ENCODE measurements around the gene RFC2.

RFC2 gene

GRCh38 chr7:74194686-74195085 is 59.5 kb downstream of the RFC2 start:
- TF ChIP-seq, protein P1, sequence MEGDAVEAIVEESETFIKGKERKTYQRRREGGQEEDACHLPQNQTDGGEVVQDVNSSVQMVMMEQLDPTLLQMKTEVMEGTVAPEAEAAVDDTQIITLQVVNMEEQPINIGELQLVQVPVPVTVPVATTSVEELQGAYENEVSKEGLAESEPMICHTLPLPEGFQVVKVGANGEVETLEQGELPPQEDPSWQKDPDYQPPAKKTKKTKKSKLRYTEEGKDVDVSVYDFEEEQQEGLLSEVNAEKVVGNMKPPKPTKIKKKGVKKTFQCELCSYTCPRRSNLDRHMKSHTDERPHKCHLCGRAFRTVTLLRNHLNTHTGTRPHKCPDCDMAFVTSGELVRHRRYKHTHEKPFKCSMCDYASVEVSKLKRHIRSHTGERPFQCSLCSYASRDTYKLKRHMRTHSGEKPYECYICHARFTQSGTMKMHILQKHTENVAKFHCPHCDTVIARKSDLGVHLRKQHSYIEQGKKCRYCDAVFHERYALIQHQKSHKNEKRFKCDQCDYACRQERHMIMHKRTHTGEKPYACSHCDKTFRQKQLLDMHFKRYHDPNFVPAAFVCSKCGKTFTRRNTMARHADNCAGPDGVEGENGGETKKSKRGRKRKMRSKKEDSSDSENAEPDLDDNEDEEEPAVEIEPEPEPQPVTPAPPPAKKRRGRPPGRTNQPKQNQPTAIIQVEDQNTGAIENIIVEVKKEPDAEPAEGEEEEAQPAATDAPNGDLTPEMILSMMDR (conservative IDR thresholded peaks at IDR 0.05): no peak
- H3K27ac ChIP-seq: no peak overlapping the region

- TF ChIP-seq, protein P1 (conservative IDR thresholded peaks at IDR 0.05): no peak
Measured at GRCh38 chr7:74193913-74194312, 60.3 kb downstream of the RFC2 start.

GRCh38 chr7:74193054-74193453 is 61.1 kb downstream of the RFC2 start:
- no peak overlapping the region for H3K27ac ChIP-seq

More at GRCh38 chr7:74193913-74194312, 60.3 kb downstream of the RFC2 start:
- H3K27ac ChIP-seq: no peak overlapping the region

GRCh38 chr7:74191231-74191630 is 63.0 kb downstream of the RFC2 start:
- TF ChIP-seq, protein P1 (conservative IDR thresholded peaks at IDR 0.05): no peak
- no peak overlapping the region for H3K27ac ChIP-seq

More at GRCh38 chr7:74193054-74193453, 61.1 kb downstream of the RFC2 start:
- TF ChIP-seq, protein P1 (conservative IDR thresholded peaks at IDR 0.05): no peak

- H3K27ac ChIP-seq: no peak overlapping the region
- TF ChIP-seq, protein P1 (conservative IDR thresholded peaks at IDR 0.05): no peak
Measured at GRCh38 chr7:74190259-74190658, 63.9 kb downstream of the RFC2 start.

- TF ChIP-seq, protein P1 (conservative IDR thresholded peaks at IDR 0.05): no peak
- H3K27ac ChIP-seq: no peak overlapping the region
Measured at GRCh38 chr7:74187915-74188675, 66.1 kb downstream of the RFC2 start.

GRCh38 chr7:74185636-74186035 is 68.6 kb downstream of the RFC2 start:
- peak overlapping the region; percentile 57 for H3K27ac ChIP-seq
- TF ChIP-seq, protein P1 (conservative IDR thresholded peaks at IDR 0.05): no peak
